Measurements from ENCODE around the gene RGS7. TPM values are rescaled to one million over a fixed set of nuclear protein-coding genes. Genes with fewer than 3 reads are reported as not detected.

RGS7 gene
- total RNA-seq, 1 donor from 2014 or later, result not detected

DNA sequence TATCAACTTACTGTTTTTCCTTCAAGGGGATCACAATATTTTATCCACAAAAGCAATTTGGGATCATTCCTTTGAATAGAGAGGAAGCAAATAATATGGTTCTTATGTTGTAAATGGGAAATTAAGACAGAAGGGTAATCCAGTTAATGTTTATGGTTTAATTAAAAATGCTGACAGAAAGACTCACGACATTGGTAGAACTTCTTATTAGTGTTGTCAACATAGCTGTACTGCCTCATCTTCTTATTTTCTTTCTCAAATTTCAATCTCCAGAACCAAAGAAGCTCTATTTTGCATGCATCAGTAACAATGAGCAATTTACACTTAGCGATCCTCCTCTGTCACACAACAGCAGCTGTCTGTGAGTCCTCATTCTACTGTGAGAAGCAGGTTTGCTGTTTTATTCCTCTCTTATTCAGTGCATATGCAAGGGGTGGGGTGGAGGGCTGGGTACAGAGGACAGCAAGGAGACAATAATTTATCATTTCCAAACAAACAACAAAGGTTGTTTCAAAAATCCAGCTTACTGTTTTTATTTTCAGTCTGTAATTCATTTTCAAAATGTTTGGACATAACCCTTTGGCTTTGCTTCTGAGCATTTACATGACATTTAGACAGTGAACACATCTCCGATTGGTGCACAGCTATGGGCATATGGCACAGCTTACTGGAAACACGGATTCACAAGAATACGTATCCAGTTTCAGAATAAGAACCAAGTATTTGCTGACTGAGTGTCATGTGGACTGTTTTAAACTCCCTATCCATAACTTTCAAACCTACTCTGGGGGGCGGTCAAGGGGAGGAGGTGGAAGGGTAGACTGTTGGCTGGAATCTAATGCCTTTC lies 335.9 kb downstream of the RGS7 start:
- TF ChIP-seq POLR2AphosphoS5 (IDR thresholded peaks at IDR 0.05; ENCODE audit: insufficient read depth in 1 of 2, low read depth in 1 of 2), result no peak
- TF ChIP-seq CTCF (IDR thresholded peaks at IDR 0.05), result no peak
- TF ChIP-seq POLR2A (IDR thresholded peaks at IDR 0.05), result no peak
- Histone ChIP-seq H3K27me3 (no peaks in the 10 kb centered on the region), H3K4me1 (no peaks in the 10 kb centered on the region), H3K9me3 (peaks cover 2% of the 10 kb centered on the region), H3K27ac (no peak overlapping the region), H3K4me3 (no peak overlapping the region), H3K36me3 (no peaks in the 10 kb centered on the region)
- intact Hi-C loops (cut with DNase I), result no loop called here
- DNase-seq (ENCODE audit: extremely low spot score in 2 of 2), result no peak

GRCh38 chr1:241012708-241013340 lies 344.2 kb downstream of the RGS7 start:
- TF ChIP-seq CTCF (IDR thresholded peaks at IDR 0.05) (no peak), POLR2A (IDR thresholded peaks at IDR 0.05) (no peak), POLR2AphosphoS5 (IDR thresholded peaks at IDR 0.05; ENCODE audit: insufficient read depth in 1 of 2, low read depth in 1 of 2) (no peak)
- H3K4me1 ChIP-seq, result no peaks in the 10 kb centered on the region
- intact Hi-C loops (cut with DNase I), result no loop called here
- no peak overlapping the region for H3K4me3 ChIP-seq
- no peak overlapping the region for H3K27ac ChIP-seq
- H3K27me3 ChIP-seq, result no peaks in the 10 kb centered on the region
- no peaks in the 10 kb centered on the region for H3K36me3 ChIP-seq
- no peak for DNase-seq (ENCODE audit: extremely low spot score in 2 of 2)
- no peaks in the 10 kb centered on the region for H3K9me3 ChIP-seq

DNA sequence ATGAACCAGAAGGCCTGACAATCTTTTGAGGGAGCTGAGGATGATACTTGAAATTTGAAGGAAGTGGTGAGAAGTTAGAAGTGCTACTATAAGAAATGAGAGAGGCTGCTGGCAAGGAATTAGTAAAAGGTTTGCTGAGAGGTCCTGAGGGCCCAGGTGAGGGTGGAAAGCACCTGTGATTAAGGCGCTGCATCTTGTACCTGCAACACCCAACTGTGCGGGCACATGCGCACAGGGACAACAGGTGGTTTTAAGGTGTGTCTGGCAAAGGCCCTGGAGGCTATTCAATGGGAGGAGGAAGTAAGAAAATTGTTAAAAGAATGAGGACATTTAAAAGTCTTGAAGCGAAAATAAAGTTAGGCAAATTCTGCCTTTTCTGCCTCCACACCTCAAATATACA lies 349.3 kb downstream of the RGS7 start:
- Histone ChIP-seq H3K36me3 (no peaks in the 10 kb centered on the region), H3K4me1 (no peaks in the 10 kb centered on the region), H3K27ac (no peak overlapping the region), H3K4me3 (no peak overlapping the region), H3K9me3 (no peaks in the 10 kb centered on the region), H3K27me3 (no peaks in the 10 kb centered on the region)
- intact Hi-C loops (cut with DNase I), result no loop called here
- TF ChIP-seq POLR2AphosphoS5 (IDR thresholded peaks at IDR 0.05; ENCODE audit: insufficient read depth in 1 of 2, low read depth in 1 of 2) (no peak), POLR2A (IDR thresholded peaks at IDR 0.05) (no peak), CTCF (IDR thresholded peaks at IDR 0.05) (no peak)
- no peak for DNase-seq (ENCODE audit: extremely low spot score in 2 of 2)

GRCh38 chr1:240999826-241000225 lies 357.2 kb downstream of the RGS7 start:
- Histone ChIP-seq H3K9me3 (no peaks in the 10 kb centered on the region), H3K36me3 (no peaks in the 10 kb centered on the region), H3K4me3 (no peak overlapping the region), H3K27ac (no peak overlapping the region), H3K4me1 (no peaks in the 10 kb centered on the region), H3K27me3 (no peaks in the 10 kb centered on the region)
- no peak for DNase-seq (ENCODE audit: extremely low spot score in 2 of 2)
- TF ChIP-seq POLR2A (IDR thresholded peaks at IDR 0.05) (no peak), CTCF (IDR thresholded peaks at IDR 0.05) (no peak), POLR2AphosphoS5 (IDR thresholded peaks at IDR 0.05; ENCODE audit: insufficient read depth in 1 of 2, low read depth in 1 of 2) (no peak)
- intact Hi-C loops (cut with DNase I), result no loop called here

All from vagina (tissue), 2 donors.